K562 (cell line): ENCODE measurements around the gene U2AF1L4.

Experiments
- BACH1 ChIP-seq: fragments of 200-800 bp; sonication (Bioruptor generic); IDR thresholded peaks from 2 replicates; pipeline ENCODE4 v1.6.1; 2016; ENCODE audit warnings: missing genetic modification characterization, missing compliant biosample characterization
- BHLHE40 ChIP-seq: IDR thresholded peaks from 2 replicates; pipeline ENCODE4 v1.6.1; 2011; ENCODE audit warnings: low read length, improper control_type of control experiment
- CHCHD3 ChIP-seq: fragments of 250-450 bp; sonication (Bioruptor Pico); IDR thresholded peaks from 2 replicates; pipeline ENCODE4 v2.1.2; 2022; ENCODE audit warnings: mild to moderate bottlenecking
- HNRNPLL ChIP-seq: fragments of 200-400 bp; formaldehyde crosslinking; IDR thresholded peaks from 2 replicates; pipeline ENCODE4 v1.6.1; 2017; ENCODE audit warnings: low read length, low read depth, mild to moderate bottlenecking; ENCODE audit not compliant: poor library complexity, severe bottlenecking
- JUNB ChIP-seq: fragments of 450-650 bp; formaldehyde crosslinking; conservative IDR thresholded peaks from 2 replicates; pipeline ENCODE4 v1.4.0; 2020; ENCODE audit warnings: mild to moderate bottlenecking
- NBN ChIP-seq: fragments of 450-650 bp; IDR thresholded peaks from 2 replicates; pipeline ENCODE4 v1.6.1; 2016; ENCODE audit warnings: low read depth, mild to moderate bottlenecking
- SP1 ChIP-seq: sonication (generic); formaldehyde crosslinking; IDR thresholded peaks from 2 replicates; pipeline ENCODE4 v1.8.1; 2022; ENCODE audit warnings: mild to moderate bottlenecking, missing genetic modification reagents
- TAF1 ChIP-seq: IDR thresholded peaks from 2 replicates; pipeline ENCODE4 v1.6.1; 2011; ENCODE audit warnings: mild to moderate bottlenecking, low read length, moderate library complexity; ENCODE audit not compliant: insufficient read depth, control insufficient read depth, severe bottlenecking; ENCODE audit errors: extremely low read depth
- ZC3H8 ChIP-seq: fragments of 450-650 bp; IDR thresholded peaks from 2 replicates; pipeline ENCODE4 v1.6.1; 2017
- TF ChIP-seq, protein P1 (sequence below): fragments of 450-650 bp; formaldehyde crosslinking; IDR thresholded peaks from 2 replicates; pipeline ENCODE4 v1.4.0; 2022; ENCODE audit warnings: missing genetic modification characterization
- TF ChIP-seq, protein P2 (sequence below): sonication (generic); formaldehyde crosslinking; IDR thresholded peaks from 2 replicates; pipeline ENCODE4 v1.8.0; 2023; ENCODE audit warnings: mild to moderate bottlenecking, missing genetic modification reagents
- TF ChIP-seq, protein P3 (sequence below), 3 experiments: IDR thresholded peaks in 2 of 3; conservative IDR thresholded peaks in 1 of 3; 2 replicates each; pipeline ENCODE4 v1.5.1; 2011 to 2012; ENCODE audit warnings: low read length in 3 of 3, mild to moderate bottlenecking in 3 of 3, control low read depth in 2 of 3, improper control_type of control experiment in 1 of 3, inconsistent platforms in 1 of 3, low read depth in 1 of 3, mixed read lengths in 1 of 3, moderate library complexity in 1 of 3; ENCODE audit not compliant: insufficient read depth in 2 of 3
- TF ChIP-seq, protein P4 (sequence below): IDR thresholded peaks from 3 replicates; pipeline ENCODE4 v1.6.1; 2011; ENCODE audit warnings: borderline replicate concordance, mild to moderate bottlenecking, moderate library complexity; ENCODE audit not compliant: insufficient read length; ENCODE audit errors: extremely low read depth

DNA sequence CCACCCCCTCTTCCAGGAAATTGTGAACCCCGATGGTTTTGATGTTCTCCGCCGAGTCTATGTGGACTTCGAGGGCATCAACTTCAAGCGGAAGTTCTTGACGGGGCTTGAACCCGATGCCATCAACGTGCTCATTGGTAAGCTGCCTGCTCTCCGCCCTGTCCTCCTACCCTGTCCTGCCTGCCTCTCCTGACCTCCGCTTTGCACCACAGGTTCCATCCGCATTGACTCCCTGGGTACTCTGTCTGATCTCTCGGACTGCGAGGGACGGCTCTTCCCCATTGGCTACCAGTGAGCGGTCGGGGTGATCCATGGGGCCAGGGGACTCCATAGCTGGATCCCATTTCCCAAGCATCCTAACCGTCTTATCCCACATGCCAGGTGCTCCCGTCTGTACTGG is 14.9 kb downstream of the U2AF1L4 start:
- TF ChIP-seq CHCHD3 (CRISPR knock-in tag): no peak
- TF ChIP-seq, protein P1, sequence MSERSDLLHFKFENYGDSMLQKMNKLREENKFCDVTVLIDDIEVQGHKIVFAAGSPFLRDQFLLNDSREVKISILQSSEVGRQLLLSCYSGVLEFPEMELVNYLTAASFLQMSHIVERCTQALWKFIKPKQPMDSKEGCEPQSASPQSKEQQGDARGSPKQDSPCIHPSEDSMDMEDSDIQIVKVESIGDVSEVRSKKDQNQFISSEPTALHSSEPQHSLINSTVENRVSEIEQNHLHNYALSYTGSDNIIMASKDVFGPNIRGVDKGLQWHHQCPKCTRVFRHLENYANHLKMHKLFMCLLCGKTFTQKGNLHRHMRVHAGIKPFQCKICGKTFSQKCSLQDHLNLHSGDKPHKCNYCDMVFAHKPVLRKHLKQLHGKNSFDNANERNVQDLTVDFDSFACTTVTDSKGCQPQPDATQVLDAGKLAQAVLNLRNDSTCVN (CRISPR knock-in tag): no peak
- TF ChIP-seq, protein P2, sequence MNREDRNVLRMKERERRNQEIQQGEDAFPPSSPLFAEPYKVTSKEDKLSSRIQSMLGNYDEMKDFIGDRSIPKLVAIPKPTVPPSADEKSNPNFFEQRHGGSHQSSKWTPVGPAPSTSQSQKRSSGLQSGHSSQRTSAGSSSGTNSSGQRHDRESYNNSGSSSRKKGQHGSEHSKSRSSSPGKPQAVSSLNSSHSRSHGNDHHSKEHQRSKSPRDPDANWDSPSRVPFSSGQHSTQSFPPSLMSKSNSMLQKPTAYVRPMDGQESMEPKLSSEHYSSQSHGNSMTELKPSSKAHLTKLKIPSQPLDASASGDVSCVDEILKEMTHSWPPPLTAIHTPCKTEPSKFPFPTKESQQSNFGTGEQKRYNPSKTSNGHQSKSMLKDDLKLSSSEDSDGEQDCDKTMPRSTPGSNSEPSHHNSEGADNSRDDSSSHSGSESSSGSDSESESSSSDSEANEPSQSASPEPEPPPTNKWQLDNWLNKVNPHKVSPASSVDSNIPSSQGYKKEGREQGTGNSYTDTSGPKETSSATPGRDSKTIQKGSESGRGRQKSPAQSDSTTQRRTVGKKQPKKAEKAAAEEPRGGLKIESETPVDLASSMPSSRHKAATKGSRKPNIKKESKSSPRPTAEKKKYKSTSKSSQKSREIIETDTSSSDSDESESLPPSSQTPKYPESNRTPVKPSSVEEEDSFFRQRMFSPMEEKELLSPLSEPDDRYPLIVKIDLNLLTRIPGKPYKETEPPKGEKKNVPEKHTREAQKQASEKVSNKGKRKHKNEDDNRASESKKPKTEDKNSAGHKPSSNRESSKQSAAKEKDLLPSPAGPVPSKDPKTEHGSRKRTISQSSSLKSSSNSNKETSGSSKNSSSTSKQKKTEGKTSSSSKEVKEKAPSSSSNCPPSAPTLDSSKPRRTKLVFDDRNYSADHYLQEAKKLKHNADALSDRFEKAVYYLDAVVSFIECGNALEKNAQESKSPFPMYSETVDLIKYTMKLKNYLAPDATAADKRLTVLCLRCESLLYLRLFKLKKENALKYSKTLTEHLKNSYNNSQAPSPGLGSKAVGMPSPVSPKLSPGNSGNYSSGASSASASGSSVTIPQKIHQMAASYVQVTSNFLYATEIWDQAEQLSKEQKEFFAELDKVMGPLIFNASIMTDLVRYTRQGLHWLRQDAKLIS: no peak
- TF ChIP-seq, protein P3, sequence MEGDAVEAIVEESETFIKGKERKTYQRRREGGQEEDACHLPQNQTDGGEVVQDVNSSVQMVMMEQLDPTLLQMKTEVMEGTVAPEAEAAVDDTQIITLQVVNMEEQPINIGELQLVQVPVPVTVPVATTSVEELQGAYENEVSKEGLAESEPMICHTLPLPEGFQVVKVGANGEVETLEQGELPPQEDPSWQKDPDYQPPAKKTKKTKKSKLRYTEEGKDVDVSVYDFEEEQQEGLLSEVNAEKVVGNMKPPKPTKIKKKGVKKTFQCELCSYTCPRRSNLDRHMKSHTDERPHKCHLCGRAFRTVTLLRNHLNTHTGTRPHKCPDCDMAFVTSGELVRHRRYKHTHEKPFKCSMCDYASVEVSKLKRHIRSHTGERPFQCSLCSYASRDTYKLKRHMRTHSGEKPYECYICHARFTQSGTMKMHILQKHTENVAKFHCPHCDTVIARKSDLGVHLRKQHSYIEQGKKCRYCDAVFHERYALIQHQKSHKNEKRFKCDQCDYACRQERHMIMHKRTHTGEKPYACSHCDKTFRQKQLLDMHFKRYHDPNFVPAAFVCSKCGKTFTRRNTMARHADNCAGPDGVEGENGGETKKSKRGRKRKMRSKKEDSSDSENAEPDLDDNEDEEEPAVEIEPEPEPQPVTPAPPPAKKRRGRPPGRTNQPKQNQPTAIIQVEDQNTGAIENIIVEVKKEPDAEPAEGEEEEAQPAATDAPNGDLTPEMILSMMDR (IDR thresholded peaks at IDR 0.05 in 2 of 3, conservative IDR thresholded peaks at IDR 0.05 in 1 of 3; ENCODE audit: insufficient read depth in 2 of 3, low read depth in 1 of 3, low read length in 3 of 3): no peak
- TF ChIP-seq BHLHE40: no peak
- TF ChIP-seq HNRNPLL: no peak
- TF ChIP-seq TAF1: no peak
- TF ChIP-seq, protein P4, sequence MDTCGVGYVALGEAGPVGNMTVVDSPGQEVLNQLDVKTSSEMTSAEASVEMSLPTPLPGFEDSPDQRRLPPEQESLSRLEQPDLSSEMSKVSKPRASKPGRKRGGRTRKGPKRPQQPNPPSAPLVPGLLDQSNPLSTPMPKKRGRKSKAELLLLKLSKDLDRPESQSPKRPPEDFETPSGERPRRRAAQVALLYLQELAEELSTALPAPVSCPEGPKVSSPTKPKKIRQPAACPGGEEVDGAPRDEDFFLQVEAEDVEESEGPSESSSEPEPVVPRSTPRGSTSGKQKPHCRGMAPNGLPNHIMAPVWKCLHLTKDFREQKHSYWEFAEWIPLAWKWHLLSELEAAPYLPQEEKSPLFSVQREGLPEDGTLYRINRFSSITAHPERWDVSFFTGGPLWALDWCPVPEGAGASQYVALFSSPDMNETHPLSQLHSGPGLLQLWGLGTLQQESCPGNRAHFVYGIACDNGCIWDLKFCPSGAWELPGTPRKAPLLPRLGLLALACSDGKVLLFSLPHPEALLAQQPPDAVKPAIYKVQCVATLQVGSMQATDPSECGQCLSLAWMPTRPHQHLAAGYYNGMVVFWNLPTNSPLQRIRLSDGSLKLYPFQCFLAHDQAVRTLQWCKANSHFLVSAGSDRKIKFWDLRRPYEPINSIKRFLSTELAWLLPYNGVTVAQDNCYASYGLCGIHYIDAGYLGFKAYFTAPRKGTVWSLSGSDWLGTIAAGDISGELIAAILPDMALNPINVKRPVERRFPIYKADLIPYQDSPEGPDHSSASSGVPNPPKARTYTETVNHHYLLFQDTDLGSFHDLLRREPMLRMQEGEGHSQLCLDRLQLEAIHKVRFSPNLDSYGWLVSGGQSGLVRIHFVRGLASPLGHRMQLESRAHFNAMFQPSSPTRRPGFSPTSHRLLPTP: no peak
- TF ChIP-seq ZC3H8: no peak
- TF ChIP-seq NBN: no peak
- no peak for TF ChIP-seq JUNB (CRISPR knock-in tag)
- TF ChIP-seq SP1 (CRISPR knock-in tag): no peak
- no peak for TF ChIP-seq BACH1 (tag)
